GM23248 (cell line): ENCODE measurements around the gene ZNF438. TPM values are rescaled to one million over a fixed set of nuclear protein-coding genes. Genes with fewer than 3 reads are reported as not detected.
A peak's percentile ranks its signal among the peaks of the same experiment; 100 is the strongest.

Experiments
- DNase-seq: peaks from one replicate; pipeline ENCODE4 v3.0.0-alpha.2; 2015
- H2AFZ ChIP-seq: fragments of 200-600 bp; sonication (generic); 2 replicates; pipeline ENCODE4 v1.6.1; 2016; ENCODE audit warnings: antibody characterized with exemption
- H3F3A ChIP-seq: fragments of 200-600 bp; sonication (generic); 2 replicates; pipeline ENCODE4 v1.6.1; 2016; ENCODE audit warnings: mild to moderate bottlenecking, antibody characterized with exemption, mixed run types; ENCODE audit not compliant: insufficient read depth
- H3K27ac ChIP-seq: fragments of 200-600 bp; sonication (generic); 2 replicates; pipeline ENCODE4 v1.5.1; 2016; ENCODE audit warnings: mild to moderate bottlenecking
- H3K27me3 ChIP-seq: fragments of 200-600 bp; sonication (generic); replicated peaks from 2 replicates; pipeline ENCODE4 v1.6.1; 2016; ENCODE audit warnings: mild to moderate bottlenecking; ENCODE audit not compliant: insufficient read depth
- H3K36me3 ChIP-seq: fragments of 200-600 bp; sonication (generic); 2 replicates; pipeline ENCODE4 v1.6.1; 2016; ENCODE audit warnings: low read depth, mild to moderate bottlenecking
- H3K4me1 ChIP-seq: fragments of 200-600 bp; sonication (generic); 2 replicates; pipeline ENCODE4 v1.6.1; 2016; ENCODE audit warnings: mild to moderate bottlenecking; ENCODE audit not compliant: insufficient read depth
- H3K4me2 ChIP-seq: fragments of 200-600 bp; sonication (generic); one replicate; pipeline ENCODE4 v1.6.1; 2016; ENCODE audit warnings: mild to moderate bottlenecking; ENCODE audit not compliant: unreplicated experiment
- H3K4me3 ChIP-seq: fragments of 200-600 bp; sonication (generic); 2 replicates; pipeline ENCODE4 v1.5.1; 2016; ENCODE audit warnings: mild to moderate bottlenecking
- H3K79me2 ChIP-seq: fragments of 200-600 bp; sonication (generic); 2 replicates; pipeline ENCODE4 v1.6.1; 2016; ENCODE audit warnings: mild to moderate bottlenecking; ENCODE audit not compliant: insufficient read depth
- H3K9ac ChIP-seq: fragments of 200-600 bp; sonication (generic); 2 replicates; pipeline ENCODE4 v1.6.1; 2016; ENCODE audit warnings: mild to moderate bottlenecking
- H3K9me2 ChIP-seq: fragments of 200-600 bp; sonication (generic); 2 replicates; pipeline ENCODE4 v1.6.1; 2016; ENCODE audit warnings: mixed run types, mild to moderate bottlenecking, moderate library complexity; ENCODE audit not compliant: insufficient read depth
- H3K9me3 ChIP-seq: fragments of 200-600 bp; sonication (generic); one replicate; pipeline ENCODE4 v1.6.1; 2017; ENCODE audit warnings: low read depth
- H4K20me1 ChIP-seq: fragments of 200-600 bp; sonication (generic); 2 replicates; pipeline ENCODE4 v1.6.0; 2016; ENCODE audit not compliant: insufficient read depth
- EZH2 ChIP-seq: fragments of 200-600 bp; sonication (generic); IDR thresholded peaks from 2 replicates; pipeline ENCODE4 v1.6.1; 2018; ENCODE audit warnings: antibody characterized with exemption, mild to moderate bottlenecking; ENCODE audit not compliant: insufficient read depth, poor library complexity, severe bottlenecking
- EZH2phosphoT487 ChIP-seq: fragments of 200-600 bp; sonication (generic); IDR thresholded peaks from 2 replicates; pipeline ENCODE4 v1.6.1; 2018; ENCODE audit warnings: antibody characterized with exemption, moderate library complexity, mild to moderate bottlenecking, low read depth; ENCODE audit not compliant: insufficient read depth
- WGBS, 2 experiments: methylation state at CpG; one replicate each; pipeline ENCODE4 v1.1.6; 2015 to 2017; ENCODE audit warnings: low lambda C conversion rate in 2 of 2, low coverage in 1 of 2; ENCODE audit errors: missing lambda C conversion rate in 2 of 2; 5-methylcytosine and 5-hydroxymethylcytosine counted together
- in situ Hi-C: fragments of 300-500 bp; cut with MboI; formaldehyde crosslinking; loops from 2 replicates; pipeline ENCODE4 v1.15.0; 2020
- polyA plus RNA-seq: library from polyadenylated mRNA; unstranded; fragments of >200 nt; fragmentation: Nextera tagmentation; extraction: Ambion mirVana; gene quantifications from 2 replicates; pipeline ENCODE4 v1.2.1, GENCODE V29; 2016
- total RNA-seq: library from RNA; depleted of rRNA; stranded (reverse); fragments of >200 nt; shearing (Covaris generic); gene quantifications from 2 replicates; pipeline ENCODE4 v1.2.3, GENCODE V29; 2014

The ZNF438 gene
- total and polyA plus RNA-seq, 2 experiments from 2014 or later, result 2.9 to 4.1 TPM

DNA sequence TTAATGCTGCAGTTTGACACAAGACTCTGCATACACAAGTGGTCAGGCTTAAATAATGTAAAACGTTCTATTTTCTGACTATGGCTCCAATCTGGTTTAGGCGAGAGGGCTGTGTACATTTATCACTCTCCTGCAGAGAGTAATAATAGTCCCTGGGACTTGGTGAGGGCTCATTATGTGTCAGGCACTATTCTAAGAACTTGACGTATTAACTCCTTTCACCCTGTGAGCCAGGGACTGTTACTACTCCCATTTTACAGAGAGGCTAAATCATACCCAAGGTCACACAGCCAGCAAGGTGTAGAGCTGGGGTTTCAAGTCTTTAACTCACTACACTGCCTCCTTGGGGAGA is 214.9 kb downstream of the ZNF438 start:
- Histone ChIP-seq H3K27ac (no peak overlapping the region), H3K4me3 (no peak overlapping the region), H3K79me2 (no peaks in the 10 kb centered on the region), H3K4me1 (peaks cover 61% of the 10 kb centered on the region), H3K9me3 (no peaks in the 10 kb centered on the region), H3K9me2 (no peaks in the 10 kb centered on the region), H3K27me3 (no peaks in the 10 kb centered on the region), H3K36me3 (no peaks in the 10 kb centered on the region), H3K4me2 (no peak overlapping the region), H2AFZ (no peak overlapping the region), H3K9ac (no peak overlapping the region), H3F3A (peaks cover 48% of the 10 kb centered on the region), H4K20me1 (no peaks in the 10 kb centered on the region)
- WGBS, 2 experiments, result 69 to 71% methylated on average over 3 of the region's 3 CpGs
- no peak for TF ChIP-seq EZH2
- TF ChIP-seq EZH2phosphoT487, result no peak
- no peak for DNase-seq
- in situ Hi-C loops, result no loop called here

DNA sequence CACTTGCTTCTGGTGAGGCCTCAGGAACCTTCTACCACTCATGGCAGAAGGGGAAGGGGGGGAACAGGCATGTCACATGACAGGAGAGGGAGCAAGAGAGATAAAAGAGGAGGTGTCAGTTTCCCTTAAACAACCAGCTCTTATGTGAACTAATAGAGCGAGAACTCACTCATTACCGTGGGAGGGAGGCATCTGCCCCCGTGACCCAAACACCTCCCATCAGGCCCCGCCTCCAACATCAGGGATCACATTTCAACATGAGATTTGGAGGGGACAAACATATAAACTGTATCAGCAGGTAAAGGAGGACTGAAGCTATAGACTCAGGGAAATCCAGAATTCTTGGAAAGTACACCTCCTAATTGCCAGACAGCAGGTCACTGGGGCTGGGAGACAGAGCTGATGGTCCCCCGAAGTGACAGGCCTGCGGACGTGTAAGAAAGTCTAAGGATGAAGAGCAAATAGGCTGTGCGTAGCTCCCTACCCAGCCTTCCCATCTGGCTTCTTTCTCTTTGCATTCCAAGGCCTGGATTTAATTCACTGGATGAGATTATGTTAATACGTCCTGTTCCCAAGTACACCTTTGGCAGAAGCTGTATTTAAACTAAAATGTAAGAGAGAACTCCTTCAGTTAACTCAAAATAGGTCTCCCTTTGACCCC is 215.4 kb downstream of the ZNF438 start:
- no peaks in the 10 kb centered on the region for H4K20me1 ChIP-seq
- no peak overlapping the region for H3K27ac ChIP-seq
- no peaks in the 10 kb centered on the region for H3K27me3 ChIP-seq
- no peak overlapping the region for H3K4me3 ChIP-seq
- no peak for DNase-seq
- peaks cover 61% of the 10 kb centered on the region for H3K4me1 ChIP-seq
- no peak for TF ChIP-seq EZH2phosphoT487
- TF ChIP-seq EZH2, result no peak
- in situ Hi-C loops, result no loop called here
- H3K9me2 ChIP-seq, result no peaks in the 10 kb centered on the region
- H3F3A ChIP-seq, result peaks cover 51% of the 10 kb centered on the region
- no peaks in the 10 kb centered on the region for H3K36me3 ChIP-seq
- no peak overlapping the region for H3K9ac ChIP-seq
- WGBS, 2 experiments, result 71 to 72% methylated on average over 9 of the region's 9 CpGs
- no peak overlapping the region for H2AFZ ChIP-seq
- no peaks in the 10 kb centered on the region for H3K79me2 ChIP-seq
- H3K4me2 ChIP-seq, result no peak overlapping the region
- no peaks in the 10 kb centered on the region for H3K9me3 ChIP-seq

DNA sequence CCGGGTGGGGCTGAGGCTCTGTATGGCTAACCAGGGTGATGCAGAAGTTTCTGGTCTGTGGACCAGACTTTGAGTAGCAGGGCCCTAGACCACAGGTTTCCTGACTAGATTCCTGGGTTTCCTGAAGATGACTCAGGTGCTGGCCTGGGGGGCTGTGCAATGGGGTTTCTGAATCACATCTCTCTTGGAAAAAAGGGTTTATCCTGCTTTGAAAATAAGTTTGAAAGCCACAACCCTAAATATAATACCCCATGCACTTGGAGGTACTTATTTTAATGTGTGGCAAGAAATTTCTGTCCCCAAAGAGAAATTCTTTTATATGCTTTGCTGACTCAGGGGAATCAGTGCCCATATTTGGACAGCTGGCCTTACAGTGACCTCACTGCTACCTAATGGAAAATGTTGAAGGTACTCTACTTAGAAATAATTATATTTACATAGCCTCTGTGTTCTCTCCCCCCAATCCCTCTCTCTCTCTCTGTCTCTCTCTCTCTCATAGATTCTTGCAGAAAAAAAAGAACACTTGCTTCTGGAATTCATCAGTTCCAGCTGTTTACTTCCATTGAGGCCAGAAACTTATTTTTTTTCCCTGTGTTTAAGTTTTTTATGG is 217.7 kb downstream of the ZNF438 start:
- DNase-seq, result peak; percentile 90
- H4K20me1 ChIP-seq, result no peaks in the 10 kb centered on the region
- no peaks in the 10 kb centered on the region for H3K79me2 ChIP-seq
- peaks cover 41% of the 10 kb centered on the region for H3K4me1 ChIP-seq
- no peaks in the 10 kb centered on the region for H3K9me3 ChIP-seq
- peaks cover 34% of the 10 kb centered on the region for H3F3A ChIP-seq
- peak overlapping the region; percentile 26 for H3K27ac ChIP-seq
- H2AFZ ChIP-seq, result no peak overlapping the region
- H3K4me2 ChIP-seq, result peak overlapping the region; percentile 48
- no peaks in the 10 kb centered on the region for H3K36me3 ChIP-seq
- in situ Hi-C loops, result no loop called here
- no peak overlapping the region for H3K4me3 ChIP-seq
- peak overlapping the region; percentile 20; the same call in 1 of the 2 replicates for H3K9ac ChIP-seq
- no peak for TF ChIP-seq EZH2phosphoT487
- TF ChIP-seq EZH2, result no peak
- 27 to 28% methylated on average over 1 of the region's 1 CpG for WGBS, 2 experiments
- no peaks in the 10 kb centered on the region for H3K27me3 ChIP-seq
- no peaks in the 10 kb centered on the region for H3K9me2 ChIP-seq

DNA sequence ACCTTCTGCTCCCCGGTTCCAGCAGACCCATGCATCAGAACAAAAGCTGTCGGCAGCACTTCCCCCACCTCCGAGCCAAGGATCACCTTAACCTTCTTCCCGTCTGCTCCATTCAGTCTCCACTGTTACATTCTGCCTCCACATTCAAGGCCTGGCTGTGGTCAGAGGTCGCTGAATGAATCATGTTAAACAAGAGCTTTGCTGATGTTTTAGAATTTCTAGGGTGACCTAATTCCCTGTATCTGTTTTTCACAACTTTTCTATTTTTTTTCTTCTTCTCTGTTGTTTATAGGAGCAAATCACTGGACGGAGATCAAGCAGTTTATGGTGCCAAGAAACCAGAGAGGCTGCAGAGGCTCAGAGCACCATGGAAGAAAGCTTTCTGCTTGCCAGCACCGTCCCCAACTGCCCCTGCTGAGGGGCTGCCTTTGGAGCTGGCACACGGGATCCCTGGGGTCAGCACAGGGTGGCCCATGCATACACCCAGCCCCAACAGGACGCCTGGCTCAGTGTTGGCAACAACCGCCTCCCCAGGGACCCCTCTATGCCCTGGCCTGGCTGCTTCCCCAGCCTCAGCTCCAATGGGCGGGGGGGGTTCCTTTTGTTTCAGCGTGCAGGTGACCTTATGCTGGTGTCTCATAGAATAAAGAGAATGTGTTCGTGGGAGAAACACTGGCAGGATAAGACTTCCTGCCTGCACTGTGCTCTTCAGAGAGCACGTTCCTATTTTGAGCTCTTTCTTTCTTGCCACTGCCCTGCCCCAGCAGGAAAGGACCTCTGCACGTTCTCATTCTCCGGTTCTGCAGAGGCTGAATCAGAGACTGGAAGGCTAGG is 219.4 kb downstream of the ZNF438 start:
- no peaks in the 10 kb centered on the region for H3K79me2 ChIP-seq
- H3K27me3 ChIP-seq, result no peaks in the 10 kb centered on the region
- peak overlapping the region; percentile 37 for H3K27ac ChIP-seq
- H3K4me3 ChIP-seq, result peak overlapping the region; percentile 48
- 6 to 7% methylated on average over 16 of the region's 16 CpGs for WGBS, 2 experiments
- no peaks in the 10 kb centered on the region for H3K9me2 ChIP-seq
- DNase-seq, result peak; percentile 90
- H3K4me2 ChIP-seq, result peak overlapping the region; percentile 50
- TF ChIP-seq EZH2 (no peak), EZH2phosphoT487 (no peak)
- in situ Hi-C loops, result no loop called here
- H3K36me3 ChIP-seq, result no peaks in the 10 kb centered on the region
- H2AFZ ChIP-seq, result 0 out of 2 replicates have a peak overlapping the region, but pooled peaks have one; percentile 4
- no peaks in the 10 kb centered on the region for H4K20me1 ChIP-seq
- no peaks in the 10 kb centered on the region for H3K9me3 ChIP-seq
- H3K9ac ChIP-seq, result peak overlapping the region; percentile 23; the same call in 1 of the 2 replicates
- H3F3A ChIP-seq, result peaks cover 34% of the 10 kb centered on the region
- peaks cover 34% of the 10 kb centered on the region for H3K4me1 ChIP-seq
